Activated B cell treated with CpG ODN at 0.5 μM for 24 hours (primary cell): Measurements from ENCODE around the gene IZUMO4. TPM values are rescaled to one million over a fixed set of nuclear protein-coding genes. Genes with fewer than 3 reads are reported as not detected.

Experiments used
- ATAC-seq: fragments of 200-7000 bp; cut with Tn5 transposase; one replicate; pipeline ENCODE4 v1.10.0; 2021; ENCODE audit warnings: low read depth, mild to moderate bottlenecking, moderate library complexity
- CTCF ChIA-PET: fragments of 350-600 bp; sonication (Branson Sonifier 250); formaldehyde crosslinking; loops from one replicate; lab custom pipeline; 2021; ENCODE audit warnings: antibody characterized with exemption; lab: Charles Lee
- POLR2A ChIA-PET: fragments of 350-600 bp; sonication (Branson Sonifier 250); formaldehyde crosslinking; loops from one replicate; lab custom pipeline; 2021; ENCODE audit warnings: antibody characterized with exemption; lab: Charles Lee
- DNase-seq: peaks from one replicate; pipeline ENCODE4 v3.0.0; 2022
- H3K27ac Mint-ChIP-seq: one replicate; pipeline ENCODE4 v1.8.0; 2020; ENCODE audit warnings: mixed read lengths
- H3K27me3 Mint-ChIP-seq: one replicate; pipeline ENCODE4 v1.8.0; 2021; ENCODE audit warnings: mixed read lengths
- H3K36me3 Mint-ChIP-seq: one replicate; pipeline ENCODE4 v1.8.0; 2021; ENCODE audit warnings: low read depth, mixed read lengths
- H3K4me1 Mint-ChIP-seq: one replicate; pipeline ENCODE4 v1.8.0; 2021; ENCODE audit warnings: mixed read lengths
- H3K4me3 Mint-ChIP-seq: one replicate; pipeline ENCODE4 v1.8.0; 2020; ENCODE audit warnings: mild to moderate bottlenecking, mixed read lengths
- H3K9me3 Mint-ChIP-seq: one replicate; pipeline ENCODE4 v1.8.0; 2020; ENCODE audit warnings: mixed read lengths
- intact Hi-C: fragments of 100-400 bp; cut with micrococcal nuclease; formaldehyde crosslinking; loops from one replicate; pipeline ENCODE4 v1.15.1; 2024
- total RNA-seq: library from RNA; stranded (reverse); gene quantifications from 2 replicates; pipeline ENCODE4 v1.2.3, GENCODE V29; 2022
- TF ChIP-seq, protein P1 (sequence below): fragments of 200-600 bp; IDR thresholded peaks from one replicate; pipeline ENCODE4 v1.8.0; 2022; ENCODE audit warnings: antibody characterized with exemption, mild to moderate bottlenecking

The IZUMO4 gene
- total RNA-seq, 1 donor from 2014 or later: 78.6 TPM

DNA sequence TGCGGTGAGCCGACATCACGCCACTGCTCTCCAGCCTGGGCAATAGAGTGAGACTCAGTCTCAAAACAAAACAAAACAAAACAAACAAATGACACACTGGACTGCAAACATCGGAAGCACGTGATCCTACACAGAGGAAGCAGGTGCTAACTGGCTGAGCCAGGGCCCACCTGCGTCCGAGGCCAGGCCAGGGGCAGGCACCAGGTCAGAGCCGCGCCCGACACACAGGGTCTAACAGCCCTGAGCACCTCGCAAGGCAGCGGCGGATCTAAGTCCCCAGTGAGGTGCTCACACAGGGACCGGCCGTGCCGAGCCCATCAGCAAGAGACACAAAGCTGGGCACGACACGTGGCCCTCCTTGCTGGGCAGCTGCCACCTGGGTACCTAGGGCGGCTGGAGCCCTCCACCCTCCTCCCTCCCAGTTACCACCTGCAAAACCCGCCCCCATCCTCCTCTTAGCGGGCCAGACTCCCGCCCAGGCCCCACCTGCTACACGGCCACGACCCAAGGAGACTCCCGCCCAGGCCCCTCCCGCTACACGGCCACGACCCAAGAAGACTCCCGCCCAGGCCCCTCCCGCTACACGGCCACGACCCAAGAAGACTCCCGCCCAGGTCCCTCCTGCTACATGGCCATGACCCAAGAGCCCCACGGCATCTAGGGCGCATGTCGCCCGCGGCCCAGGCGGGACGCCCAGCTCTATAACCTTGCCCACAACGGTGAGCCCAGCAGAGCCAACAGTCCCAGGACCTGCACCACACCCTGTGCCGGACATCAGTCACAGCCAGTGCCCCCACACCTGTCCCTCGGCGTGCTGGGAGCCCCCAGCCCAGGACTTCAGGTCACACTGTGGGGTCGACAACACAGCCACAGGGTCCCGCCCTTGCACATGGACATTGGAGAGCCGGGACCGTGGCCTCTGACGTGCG lies 39.0 kb downstream of the IZUMO4 start:
- ChIA-PET CTCF (no interaction called here), POLR2A (interaction anchor here (0.5 kb wide), 1 partner anchor 116 kb away, joined by 7 read pairs; no protein-coding TSS in a partner anchor)
- Mint-ChIP-seq H3K27me3 (no peaks in the 10 kb centered on the region), H3K9me3 (no peaks in the 10 kb centered on the region), H3K4me3 (no peak overlapping the region), H3K36me3 (peaks cover 64% of the 10 kb centered on the region), H3K4me1 (peaks cover 2% of the 10 kb centered on the region), H3K27ac (no peak overlapping the region)
- no peak for DNase-seq
- TF ChIP-seq, protein P1, sequence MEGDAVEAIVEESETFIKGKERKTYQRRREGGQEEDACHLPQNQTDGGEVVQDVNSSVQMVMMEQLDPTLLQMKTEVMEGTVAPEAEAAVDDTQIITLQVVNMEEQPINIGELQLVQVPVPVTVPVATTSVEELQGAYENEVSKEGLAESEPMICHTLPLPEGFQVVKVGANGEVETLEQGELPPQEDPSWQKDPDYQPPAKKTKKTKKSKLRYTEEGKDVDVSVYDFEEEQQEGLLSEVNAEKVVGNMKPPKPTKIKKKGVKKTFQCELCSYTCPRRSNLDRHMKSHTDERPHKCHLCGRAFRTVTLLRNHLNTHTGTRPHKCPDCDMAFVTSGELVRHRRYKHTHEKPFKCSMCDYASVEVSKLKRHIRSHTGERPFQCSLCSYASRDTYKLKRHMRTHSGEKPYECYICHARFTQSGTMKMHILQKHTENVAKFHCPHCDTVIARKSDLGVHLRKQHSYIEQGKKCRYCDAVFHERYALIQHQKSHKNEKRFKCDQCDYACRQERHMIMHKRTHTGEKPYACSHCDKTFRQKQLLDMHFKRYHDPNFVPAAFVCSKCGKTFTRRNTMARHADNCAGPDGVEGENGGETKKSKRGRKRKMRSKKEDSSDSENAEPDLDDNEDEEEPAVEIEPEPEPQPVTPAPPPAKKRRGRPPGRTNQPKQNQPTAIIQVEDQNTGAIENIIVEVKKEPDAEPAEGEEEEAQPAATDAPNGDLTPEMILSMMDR: no peak
- intact Hi-C loops: no loop called here
- ATAC-seq: no peak

DNA sequence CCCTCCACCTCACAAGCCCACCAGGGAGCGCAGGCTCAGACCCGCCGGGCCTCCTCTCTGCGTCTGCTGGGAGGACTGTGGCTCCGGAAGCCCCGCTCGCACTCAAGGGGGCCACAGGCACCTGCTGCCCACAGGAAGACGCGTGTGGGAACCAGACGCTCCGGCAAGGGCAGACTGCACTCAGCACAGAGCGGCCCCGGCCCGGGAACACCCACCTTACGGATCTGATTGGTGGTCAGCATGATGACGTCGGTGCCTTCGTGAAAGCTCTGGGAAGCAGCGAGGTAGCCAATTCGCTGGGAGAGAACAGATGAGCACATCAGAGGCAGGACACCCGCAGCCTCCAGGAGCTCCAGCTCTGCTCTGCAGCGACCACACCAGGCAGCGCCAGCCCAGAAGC lies 40.1 kb downstream of the IZUMO4 start:
- CTCF ChIA-PET: no interaction called here

DNA sequence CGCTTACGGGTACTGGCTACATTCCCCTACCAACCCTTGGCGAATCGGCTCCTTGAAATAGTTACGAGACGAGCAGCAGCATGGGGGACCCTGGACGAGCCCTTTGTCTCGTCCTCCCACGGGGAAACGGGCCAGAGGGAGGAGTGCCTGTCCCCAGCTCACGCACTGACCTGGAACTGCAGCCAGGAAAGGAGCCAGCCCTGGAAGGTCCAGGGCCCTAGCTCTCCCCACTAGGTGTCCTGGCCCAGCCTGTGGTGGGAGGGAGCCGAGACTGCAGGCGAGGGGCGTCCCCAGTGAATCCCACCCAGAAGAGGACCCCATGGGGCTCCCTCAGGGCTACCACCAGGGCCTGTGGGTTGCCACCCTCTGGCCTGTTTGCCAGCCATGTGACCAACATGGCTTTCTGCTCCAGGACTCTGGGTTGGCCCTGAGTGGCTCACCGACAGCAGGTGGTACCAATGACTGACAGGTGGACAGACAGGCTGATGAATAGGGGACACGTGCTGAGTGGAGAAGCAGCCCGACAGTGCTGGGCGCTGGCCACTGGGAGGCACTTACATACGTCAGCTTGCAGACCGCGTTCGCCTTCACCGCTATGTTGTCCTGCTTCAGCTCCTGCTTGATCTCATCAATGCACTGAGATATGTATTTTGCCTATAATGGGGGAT lies 41.5 kb downstream of the IZUMO4 start:
- CTCF ChIA-PET: no interaction called here

More for the DNA sequence above, 40.1 kb downstream of the IZUMO4 start:
- TF ChIP-seq, protein P1: no peak
- H3K4me3 Mint-ChIP-seq: no peak overlapping the region
- H3K27me3 Mint-ChIP-seq: no peaks in the 10 kb centered on the region
- ATAC-seq: no peak
- no peak overlapping the region for H3K27ac Mint-ChIP-seq
- peaks cover 4% of the 10 kb centered on the region for H3K4me1 Mint-ChIP-seq
- intact Hi-C loops: no loop called here
- POLR2A ChIA-PET: interaction anchor here (0.7 kb wide), 1 partner anchor 200 kb away, joined by 4 read pairs; no protein-coding TSS in a partner anchor
- peaks cover 64% of the 10 kb centered on the region for H3K36me3 Mint-ChIP-seq
- DNase-seq: no peak
- H3K9me3 Mint-ChIP-seq: no peaks in the 10 kb centered on the region

DNA sequence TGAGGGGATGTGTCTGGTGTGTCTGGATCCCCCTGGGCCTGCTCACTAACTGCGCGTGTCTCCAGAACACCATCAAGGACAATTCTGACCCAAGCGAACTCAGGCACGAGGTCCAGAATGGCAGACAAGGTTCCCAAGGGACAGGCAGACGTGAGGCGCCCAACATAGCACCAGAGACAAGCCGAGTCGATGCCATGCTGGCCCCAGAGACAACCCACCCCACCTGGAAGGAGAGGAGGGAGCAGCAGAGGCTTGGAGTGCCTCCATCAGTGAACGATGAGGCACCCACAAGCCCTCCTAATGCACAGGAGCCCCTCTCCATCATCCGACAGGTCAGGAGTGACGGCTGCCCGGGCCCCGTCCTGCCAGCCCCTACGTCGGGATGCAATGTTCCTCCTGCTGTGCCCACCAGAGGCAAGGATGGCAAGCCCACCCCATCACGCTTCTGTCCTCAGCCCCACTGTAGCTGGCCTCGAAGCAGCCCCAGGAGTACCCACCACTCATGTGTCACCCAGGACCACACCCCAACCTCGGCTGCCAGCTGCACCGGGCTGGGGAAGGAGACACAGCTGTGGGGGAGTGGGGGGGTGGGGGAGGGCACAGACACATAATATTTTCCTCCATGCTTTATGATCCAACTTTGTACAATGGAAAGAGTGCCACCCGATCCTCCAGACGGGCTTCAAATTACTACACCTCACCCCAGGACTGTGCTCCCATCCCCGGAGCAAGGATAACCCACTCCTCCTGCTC lies 42.8 kb downstream of the IZUMO4 start:
- CTCF ChIA-PET: no interaction called here

More for the DNA sequence above, 41.5 kb downstream of the IZUMO4 start:
- Mint-ChIP-seq H3K36me3 (peaks cover 51% of the 10 kb centered on the region), H3K27me3 (no peaks in the 10 kb centered on the region), H3K27ac (no peak overlapping the region), H3K9me3 (no peaks in the 10 kb centered on the region), H3K4me3 (no peak overlapping the region), H3K4me1 (peaks cover 4% of the 10 kb centered on the region)
- DNase-seq (no peak), ATAC-seq (no peak)
- TF ChIP-seq, protein P1: no peak
- intact Hi-C loops: no loop called here
- POLR2A ChIA-PET: interaction anchor here (0.7 kb wide), 1 partner anchor 36 kb away, joined by 8 read pairs; no protein-coding TSS in a partner anchor

More for the DNA sequence above, 42.8 kb downstream of the IZUMO4 start:
- H3K27me3 Mint-ChIP-seq: no peaks in the 10 kb centered on the region
- intact Hi-C loops: no loop called here
- H3K36me3 Mint-ChIP-seq: peaks cover 49% of the 10 kb centered on the region
- TF ChIP-seq, protein P1: no peak
- H3K9me3 Mint-ChIP-seq: no peaks in the 10 kb centered on the region
- POLR2A ChIA-PET: no interaction called here
- peaks cover 14% of the 10 kb centered on the region for H3K4me1 Mint-ChIP-seq
- H3K27ac Mint-ChIP-seq: no peak overlapping the region
- ATAC-seq: no peak
- H3K4me3 Mint-ChIP-seq: no peak overlapping the region
- no peak for DNase-seq
